ENCODE measurements around the gene LRG1.

GRCh38 chr19:4550479-4551050, 10.7 kb upstream of the LRG1 start:
- TF ChIP-seq SP1 (CRISPR knock-in tag; conservative IDR thresholded peaks at IDR 0.05) = no peak
- TF ChIP-seq GABPB1 (CRISPR knock-in tag; IDR thresholded peaks at IDR 0.05) = no peak

Measured in WTC11 (cell line).